Upper lobe of left lung (tissue), 6 donors: ENCODE results near the gene NRXN2. TPM values are rescaled to one million over a fixed set of nuclear protein-coding genes. Genes with fewer than 3 reads are reported as not detected.
A peak's percentile ranks its signal among the peaks of the same experiment; 100 is the strongest.

ENCODE experiments used
- ATAC-seq, 2 donors: fragments of 200-7000 bp; cut with Tn5 transposase; one replicate each; pipeline ENCODE4 v1.9.1; 2022; ENCODE audit warnings: mild to moderate bottlenecking in 2 of 2, moderate library complexity in 2 of 2; ENCODE audit not compliant: low FRiP score in 2 of 2
- DNase-seq, 2 donors: peaks; one replicate each; pipeline ENCODE4 v3.0.0-alpha.2; 2019 to 2020
- H3K27ac ChIP-seq, 4 donors: fragments of 200-600 bp; sonication (generic); one replicate each; pipeline ENCODE4 v1.5.1; 2016 to 2019
- H3K27me3 ChIP-seq, 4 donors: fragments of 200-600 bp; sonication (generic); one replicate each; pipeline ENCODE4 v1.5.1; 2017 to 2019
- H3K36me3 ChIP-seq, 4 donors: fragments of 200-600 bp; sonication (generic); one replicate each; pipeline ENCODE4 v1.5.1; 2016 to 2019
- H3K4me1 ChIP-seq, 4 donors: fragments of 200-600 bp; sonication (generic); one replicate each; pipeline ENCODE4 v1.5.1; 2018 to 2019
- H3K4me3 ChIP-seq, 4 donors: fragments of 200-600 bp; sonication (generic); one replicate each; pipeline ENCODE4 v1.5.1; 2017 to 2019; ENCODE audit warnings: mild to moderate bottlenecking in 2 of 4, moderate library complexity in 1 of 4
- H3K9me3 ChIP-seq, 4 donors: fragments of 200-600 bp; sonication (generic); one replicate each; pipeline ENCODE4 v1.5.1; 2018 to 2019
- CTCF ChIP-seq, 6 experiments: fragments of 450-650 bp in 4 of 6; fragments of 200-600 bp in 2 of 6; sonication (generic) in 2 of 6; IDR thresholded peaks; one replicate each; pipeline ENCODE4 v1.5.1; 2016 to 2019; ENCODE audit warnings: antibody characterized with exemption in 6 of 6
- EP300 ChIP-seq, 4 donors: sonication (generic); formaldehyde crosslinking; IDR thresholded peaks; one replicate each; pipeline ENCODE4 v1.5.1; 2017; ENCODE audit warnings: antibody characterized with exemption in 4 of 4, control low read depth in 2 of 4
- POLR2A ChIP-seq, 4 donors: fragments of 450-650 bp; IDR thresholded peaks; one replicate each; pipeline ENCODE4 v1.5.1; 2016 to 2017; ENCODE audit warnings: antibody characterized with exemption in 4 of 4, mild to moderate bottlenecking in 2 of 4
- POLR2AphosphoS5 ChIP-seq, 2 donors: sonication (generic); formaldehyde crosslinking; IDR thresholded peaks; one replicate each; pipeline ENCODE4 v1.5.1; 2017; ENCODE audit warnings: antibody characterized with exemption in 2 of 2
- WGBS, 2 donors: methylation state at CpG; one replicate each; pipeline ENCODE4 v1.1.5; 2017 to 2018; 5-methylcytosine and 5-hydroxymethylcytosine counted together
- total RNA-seq, 6 donors: library from RNA; depleted of rRNA in 4 of 6; stranded (reverse); fragments of >200 nt in 4 of 6; gene quantifications; one replicate each; pipeline versions ENCODE4 v1.1.0 to v1.2.1, GENCODE V29; 2016 to 2021
- donor health status: DM: no; HTN: no; CAD: no; lungs with moderate emphysema.
- donor health status: DM: no; HTN: yes; CAD: no; lungs with severe emphysema.

Gene NRXN2
- total RNA-seq, 6 donors from 2014 or later = 0.59 to 21.6 (median 2.9) TPM; not detected in 2

GRCh38 chr11:64571050-64571409 is 152.0 kb downstream of the NRXN2 start:
- peak in 1 of 2 donors; percentile 52 for DNase-seq
- Histone ChIP-seq H3K27ac (no peak overlapping the region), H3K4me3 (no peak overlapping the region), H3K9me3 (no peaks in the 10 kb centered on the region), H3K4me1 (peaks cover 0 to 6% (median 0%) of the 10 kb centered on the region in 4 donors), H3K27me3 (no peaks in the 10 kb centered on the region), H3K36me3 (no peaks in the 10 kb centered on the region)
- 87 to 91% methylated on average over 11 of the region's 11 CpGs for WGBS, 2 donors
- TF ChIP-seq POLR2AphosphoS5 (IDR thresholded peaks at IDR 0.05) (no peak), CTCF (IDR thresholded peaks at IDR 0.05) (no peak), EP300 (IDR thresholded peaks at IDR 0.05) (no peak), POLR2A (IDR thresholded peaks at IDR 0.05) (no peak)
- ATAC-seq = no peak

- H3K36me3 ChIP-seq = no peaks in the 10 kb centered on the region
- H3K4me3 ChIP-seq = no peak overlapping the region
- no peak overlapping the region for H3K27ac ChIP-seq
- H3K27me3 ChIP-seq = no peaks in the 10 kb centered on the region
- no peak for ATAC-seq
- H3K4me1 ChIP-seq = peaks cover 0 to 6% (median 0%) of the 10 kb centered on the region in 4 donors
- DNase-seq = no peak
- 92 to 94% methylated on average over 3 of the region's 3 CpGs for WGBS, 2 donors
- no peaks in the 10 kb centered on the region for H3K9me3 ChIP-seq
- TF ChIP-seq EP300 (IDR thresholded peaks at IDR 0.05) (no peak), CTCF (IDR thresholded peaks at IDR 0.05) (no peak), POLR2AphosphoS5 (IDR thresholded peaks at IDR 0.05) (no peak), POLR2A (IDR thresholded peaks at IDR 0.05) (no peak)
Observed at GRCh38 chr11:64570341-64570740, 152.7 kb downstream of the NRXN2 start.

- peaks cover 0 to 6% (median 0%) of the 10 kb centered on the region in 4 donors for H3K4me1 ChIP-seq
- no peak overlapping the region for H3K27ac ChIP-seq
- TF ChIP-seq CTCF (IDR thresholded peaks at IDR 0.05) (no peak), POLR2AphosphoS5 (IDR thresholded peaks at IDR 0.05) (no peak), EP300 (IDR thresholded peaks at IDR 0.05) (no peak), POLR2A (IDR thresholded peaks at IDR 0.05) (no peak)
- no peaks in the 10 kb centered on the region for H3K36me3 ChIP-seq
- WGBS, 2 donors = 86 to 91% methylated on average over 8 of the region's 8 CpGs
- ATAC-seq (no peak), DNase-seq (no peak)
- H3K4me3 ChIP-seq = no peak overlapping the region
- H3K9me3 ChIP-seq = no peaks in the 10 kb centered on the region
- no peaks in the 10 kb centered on the region for H3K27me3 ChIP-seq
Observed at GRCh38 chr11:64569300-64569970, 153.6 kb downstream of the NRXN2 start.

DNA sequence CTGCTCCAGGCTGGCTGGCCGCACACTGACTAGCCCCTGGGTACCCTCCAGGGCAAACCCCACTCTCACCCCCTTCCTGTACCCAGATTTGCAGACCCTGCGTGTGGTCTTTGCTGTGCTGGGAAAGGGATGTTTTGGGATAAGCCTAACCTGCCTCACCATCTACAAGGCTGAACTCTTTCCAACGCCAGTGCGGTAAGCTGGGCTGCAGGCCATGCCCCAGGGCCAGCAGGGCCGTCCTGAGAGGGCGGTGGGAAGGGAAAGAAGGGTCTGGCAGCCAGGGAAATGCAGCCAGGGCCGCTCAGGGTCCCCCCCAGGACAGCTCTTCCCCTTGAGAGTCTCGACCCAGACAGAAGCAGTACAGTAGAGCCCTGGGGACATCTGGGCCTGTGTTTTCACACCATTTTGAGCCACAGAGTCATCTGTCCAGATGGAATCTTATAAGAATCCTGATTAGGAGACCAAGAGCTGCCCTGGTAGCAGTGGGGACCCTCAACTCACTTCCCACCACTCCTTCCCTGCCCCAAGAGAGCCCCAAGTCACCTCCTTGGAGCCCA is 154.3 kb downstream of the NRXN2 start:
- TF ChIP-seq POLR2A (IDR thresholded peaks at IDR 0.05) = no peak
- TF ChIP-seq POLR2AphosphoS5 (IDR thresholded peaks at IDR 0.05) = no peak
- TF ChIP-seq EP300 (IDR thresholded peaks at IDR 0.05) = no peak
- no peak for TF ChIP-seq CTCF (IDR thresholded peaks at IDR 0.05)
- H3K36me3 ChIP-seq = no peaks in the 10 kb centered on the region
- no peaks in the 10 kb centered on the region for H3K27me3 ChIP-seq
- ATAC-seq (no peak), DNase-seq (no peak)
- H3K27ac ChIP-seq = no peak overlapping the region
- no peak overlapping the region for H3K4me3 ChIP-seq
- WGBS, 2 donors = 82 to 98% methylated on average over 7 to 8 of the region's 8 CpGs
- no peaks in the 10 kb centered on the region for H3K9me3 ChIP-seq
- H3K4me1 ChIP-seq = peaks cover 0 to 6% (median 0%) of the 10 kb centered on the region in 4 donors
